ENCODE measurements around the gene EFNA2. TPM values are rescaled to one million over a fixed set of nuclear protein-coding genes. Genes with fewer than 3 reads are reported as not detected.

EFNA2 gene
- polyA plus RNA-seq, 1 of the 3 experiments (the other 2 are of a cell fraction): 1.1 TPM

DNA sequence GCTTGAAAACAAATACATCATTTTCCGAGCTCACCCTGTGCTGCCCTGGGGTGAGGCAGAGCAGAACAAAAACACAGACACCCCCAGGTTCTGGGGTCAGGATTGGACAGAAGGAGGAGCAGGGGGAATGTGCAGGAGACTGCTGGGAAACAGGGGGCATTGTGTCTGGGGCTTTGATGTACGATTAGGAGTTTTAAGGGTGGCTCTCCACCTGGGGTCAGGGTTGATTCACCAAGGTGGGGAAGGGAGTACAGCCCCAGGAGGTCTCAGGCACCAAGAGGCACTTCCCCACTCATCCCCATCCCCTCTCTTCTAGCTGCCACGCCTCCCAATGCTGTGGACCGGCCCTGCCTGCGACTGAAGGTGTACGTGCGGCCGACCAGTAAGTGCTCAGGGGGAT, 12.6 kb downstream of the EFNA2 start:
- DNase-seq: no peak
- Histone ChIP-seq H3F3A (replicated peaks; ENCODE audit: insufficient read depth) (no peaks in the 10 kb centered on the region), H4K20me1 (ENCODE audit: insufficient read depth) (no peaks in the 10 kb centered on the region), H3K27me3 (ENCODE audit: insufficient read depth) (no peaks in the 10 kb centered on the region), H3K4me2 (no peak overlapping the region), H3K4me1 (ENCODE audit: control insufficient read depth in 1 of 2, insufficient read depth in 2 of 2, low read depth in 1 of 2, low read length in 1 of 2) (no peaks in the 10 kb centered on the region), H3K36me3 (replicated peaks in 1 of 2; ENCODE audit: control insufficient read depth in 1 of 2, insufficient read depth in 2 of 2, low read length in 1 of 2) (no peaks in the 10 kb centered on the region), H3K79me2 (ENCODE audit: insufficient read depth) (no peaks in the 10 kb centered on the region), H3K27ac (ENCODE audit: low read depth in 2 of 2, low read length in 1 of 2) (no peak overlapping the region), H3K9me3 (no peaks in the 10 kb centered on the region), H3K4me3 (ENCODE audit: low read depth in 2 of 2, low read length in 1 of 2) (no peak overlapping the region), H2AFZ (ENCODE audit: low read depth) (no peak overlapping the region), H3K9ac (no peak overlapping the region), H3K9me2 (no peaks in the 10 kb centered on the region)
- TF ChIP-seq NFIC (IDR thresholded peaks at IDR 0.05; ENCODE audit: borderline replicate concordance) (no peak), YY1 (IDR thresholded peaks at IDR 0.05; ENCODE audit: low read depth) (no peak), JUND (IDR thresholded peaks at IDR 0.05) (no peak), NRF1 (IDR thresholded peaks at IDR 0.05; ENCODE audit: low read depth, low read length) (no peak), ZBTB33 (IDR thresholded peaks at IDR 0.05; ENCODE audit: borderline replicate concordance, low read depth) (no peak), USF1 (IDR thresholded peaks at IDR 0.05; ENCODE audit: borderline replicate concordance, low read depth) (no peak), EZH2phosphoT487 (IDR thresholded peaks at IDR 0.05; ENCODE audit: borderline replicate concordance, low read depth) (no peak), ELF1 (IDR thresholded peaks at IDR 0.05) (no peak), MXI1 (IDR thresholded peaks at IDR 0.05; ENCODE audit: low read depth, low read length) (no peak), MAX (IDR thresholded peaks at IDR 0.05; ENCODE audit: low read depth) (no peak), FOXJ3 (CRISPR knock-in tag; IDR thresholded peaks at IDR 0.05) (no peak), RXRA (IDR thresholded peaks at IDR 0.05; ENCODE audit: borderline replicate concordance, low read depth) (no peak), SIN3A (IDR thresholded peaks at IDR 0.05; ENCODE audit: borderline replicate concordance, low read depth, low read length) (no peak), USF2 (IDR thresholded peaks at IDR 0.05; ENCODE audit: borderline replicate concordance, low read depth, low read length) (no peak)
- TF ChIP-seq, protein P1, sequence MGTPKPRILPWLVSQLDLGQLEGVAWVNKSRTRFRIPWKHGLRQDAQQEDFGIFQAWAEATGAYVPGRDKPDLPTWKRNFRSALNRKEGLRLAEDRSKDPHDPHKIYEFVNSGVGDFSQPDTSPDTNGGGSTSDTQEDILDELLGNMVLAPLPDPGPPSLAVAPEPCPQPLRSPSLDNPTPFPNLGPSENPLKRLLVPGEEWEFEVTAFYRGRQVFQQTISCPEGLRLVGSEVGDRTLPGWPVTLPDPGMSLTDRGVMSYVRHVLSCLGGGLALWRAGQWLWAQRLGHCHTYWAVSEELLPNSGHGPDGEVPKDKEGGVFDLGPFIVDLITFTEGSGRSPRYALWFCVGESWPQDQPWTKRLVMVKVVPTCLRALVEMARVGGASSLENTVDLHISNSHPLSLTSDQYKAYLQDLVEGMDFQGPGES (IDR thresholded peaks at IDR 0.05; ENCODE audit: low read depth, low read length): no peak
- ChIA-PET CTCF (interaction anchor here (0.7 kb wide), 2 partner anchors 17 to 66 kb away, joined by 3 to 4 read pairs; no protein-coding TSS in a partner anchor), POLR2A (no interaction called here)
- 93% methylated on average over 5 of the region's 8 CpGs for WGBS (ENCODE audit: low lambda C conversion rate)

Data from SK-N-SH (cell line).